ENCODE data around the gene CLCA2. TPM values are rescaled to one million over a fixed set of nuclear protein-coding genes. Genes with fewer than 3 reads are reported as not detected.

CLCA2 gene
- total RNA-seq, 2 experiments from 2014 or later = not detected

DNA sequence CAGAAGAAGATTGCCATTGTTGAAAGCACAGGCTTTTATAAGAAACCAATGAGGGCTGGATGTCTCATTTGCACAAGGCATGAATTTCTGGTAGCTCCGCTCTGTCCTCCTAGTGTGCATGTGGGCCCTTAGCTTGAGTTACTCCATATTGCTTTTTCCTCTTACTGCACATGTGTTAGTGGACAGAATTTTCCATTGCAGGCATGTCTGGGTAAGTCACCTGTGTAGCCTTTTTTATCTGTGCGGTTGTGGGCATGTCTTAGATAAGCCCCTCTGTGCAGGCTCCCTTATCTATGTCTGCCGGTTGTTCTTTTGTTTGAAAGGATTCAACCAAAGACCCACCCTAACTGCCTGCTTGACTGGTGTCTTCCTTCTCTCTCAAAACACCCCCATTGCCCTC is 37.5 kb downstream of the CLCA2 start:
- Mint-ChIP-seq H3K27ac (no peak overlapping the region), H3K4me3 (no peak overlapping the region), H3K36me3 (ENCODE audit: low read depth) (no peaks in the 10 kb centered on the region), H3K27me3 (ENCODE audit: low read depth) (peaks cover 5% of the 10 kb centered on the region), H3K4me1 (ENCODE audit: low read depth) (no peaks in the 10 kb centered on the region), H3K9me3 (no peaks in the 10 kb centered on the region)
- intact Hi-C loops (cut with micrococcal nuclease) = no loop called here
- DNase-seq = no peak
- CTCF ChIA-PET = interaction anchor here (1.5 to 2.1 kb wide), 2 partner anchors 12 to 40 kb away, joined by 4 to 11 read pairs; no protein-coding TSS in a partner anchor

DNA sequence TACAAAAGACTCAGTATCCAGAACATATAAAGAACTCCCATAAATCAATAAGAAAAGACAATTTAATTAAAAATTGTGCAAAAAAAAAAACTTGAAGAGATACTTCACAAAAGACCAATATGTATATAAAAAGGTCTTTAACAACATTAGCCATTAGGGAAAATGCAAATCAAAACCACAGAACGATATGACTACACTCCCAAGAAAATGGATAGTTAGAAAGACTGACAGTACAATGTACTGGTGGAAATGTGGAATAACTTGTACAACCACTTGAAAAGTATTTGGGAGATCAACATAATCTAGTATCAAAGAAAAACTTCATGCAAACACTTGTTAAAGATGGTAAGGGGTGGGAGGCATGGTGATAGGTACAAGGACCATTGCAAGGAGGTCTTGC is 40.8 kb downstream of the CLCA2 start:
- no peak overlapping the region for H3K4me3 Mint-ChIP-seq
- no peak for DNase-seq
- CTCF ChIA-PET = interaction anchor here (0.7 kb wide), 1 partner anchor 12 kb away, joined by 3 read pairs; no protein-coding TSS in a partner anchor
- H3K9me3 Mint-ChIP-seq = no peaks in the 10 kb centered on the region
- H3K4me1 Mint-ChIP-seq (ENCODE audit: low read depth) = no peaks in the 10 kb centered on the region
- intact Hi-C loops (cut with micrococcal nuclease) = no loop called here
- H3K27ac Mint-ChIP-seq = no peak overlapping the region
- H3K36me3 Mint-ChIP-seq (ENCODE audit: low read depth) = no peaks in the 10 kb centered on the region
- H3K27me3 Mint-ChIP-seq (ENCODE audit: low read depth) = peaks cover 1% of the 10 kb centered on the region

DNA sequence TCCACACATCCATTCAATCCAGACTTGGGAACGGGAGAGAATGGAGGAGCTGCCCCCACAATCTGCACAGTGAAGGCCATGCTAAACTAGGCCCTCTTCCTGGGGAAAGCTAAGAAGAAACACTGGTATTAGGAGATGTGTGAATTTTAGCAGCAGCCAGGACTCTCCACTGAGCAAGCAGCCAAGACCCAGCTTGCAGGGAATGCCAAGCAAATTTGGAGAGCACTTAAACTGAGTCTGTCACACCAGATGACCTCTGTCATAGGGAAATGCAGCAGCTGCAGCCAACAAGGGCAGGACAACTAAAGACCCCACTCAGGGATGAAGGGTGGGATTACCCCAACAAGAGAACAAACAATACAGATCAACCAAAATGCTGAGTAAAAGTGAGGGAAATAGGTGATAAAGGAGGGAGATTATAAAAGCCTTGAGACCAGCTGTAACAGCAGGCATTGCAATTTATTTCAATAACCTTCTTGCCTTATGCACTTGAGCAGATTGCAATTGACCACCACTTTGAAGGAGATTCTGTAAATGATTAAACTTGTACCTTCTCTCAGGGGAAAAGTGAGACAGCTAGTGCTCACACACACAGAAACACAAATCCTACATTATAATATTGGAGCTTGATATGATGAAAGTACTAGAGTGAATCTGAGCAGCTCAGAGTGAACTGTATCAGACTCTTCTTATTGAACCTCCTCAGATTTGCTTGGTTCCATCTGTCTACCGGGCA is 42.3 kb downstream of the CLCA2 start:
- H3K4me3 Mint-ChIP-seq = no peak overlapping the region
- no peak overlapping the region for H3K27ac Mint-ChIP-seq
- H3K9me3 Mint-ChIP-seq = no peaks in the 10 kb centered on the region
- intact Hi-C loops (cut with micrococcal nuclease) = no loop called here
- no peaks in the 10 kb centered on the region for H3K4me1 Mint-ChIP-seq (ENCODE audit: low read depth)
- peaks cover 1% of the 10 kb centered on the region for H3K27me3 Mint-ChIP-seq (ENCODE audit: low read depth)
- no peaks in the 10 kb centered on the region for H3K36me3 Mint-ChIP-seq (ENCODE audit: low read depth)
- CTCF ChIA-PET = interaction anchor here (0.8 kb wide), 1 partner anchor 35 kb away, joined by 3 read pairs; no protein-coding TSS in a partner anchor
- no peak for DNase-seq

DNA sequence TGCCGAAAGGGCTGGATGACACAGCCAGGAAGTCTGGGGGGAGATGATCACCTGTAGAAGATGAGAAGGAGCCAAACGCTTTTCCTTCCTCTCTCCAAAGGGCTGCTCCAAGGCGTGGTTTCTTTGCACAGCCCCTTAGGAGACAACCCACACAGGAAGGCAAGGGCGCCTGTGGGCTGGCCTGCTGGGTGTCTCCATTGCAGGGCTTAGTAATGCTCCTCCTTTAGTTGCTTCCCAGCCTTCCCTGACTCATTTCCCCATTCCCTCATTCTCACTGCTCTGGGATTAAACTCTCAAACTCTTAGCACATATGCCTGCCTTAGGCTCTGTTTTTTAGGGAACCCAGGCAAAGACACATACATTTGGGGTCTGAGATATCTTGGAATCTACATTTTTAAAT is 43.0 kb downstream of the CLCA2 start:
- H3K36me3 Mint-ChIP-seq (ENCODE audit: low read depth) = no peaks in the 10 kb centered on the region
- H3K9me3 Mint-ChIP-seq = no peaks in the 10 kb centered on the region
- H3K4me3 Mint-ChIP-seq = no peak overlapping the region
- DNase-seq = no peak
- H3K4me1 Mint-ChIP-seq (ENCODE audit: low read depth) = no peaks in the 10 kb centered on the region
- peaks cover 1% of the 10 kb centered on the region for H3K27me3 Mint-ChIP-seq (ENCODE audit: low read depth)
- intact Hi-C loops (cut with micrococcal nuclease) = no loop called here
- no peak overlapping the region for H3K27ac Mint-ChIP-seq
- CTCF ChIA-PET = no interaction called here

DNA sequence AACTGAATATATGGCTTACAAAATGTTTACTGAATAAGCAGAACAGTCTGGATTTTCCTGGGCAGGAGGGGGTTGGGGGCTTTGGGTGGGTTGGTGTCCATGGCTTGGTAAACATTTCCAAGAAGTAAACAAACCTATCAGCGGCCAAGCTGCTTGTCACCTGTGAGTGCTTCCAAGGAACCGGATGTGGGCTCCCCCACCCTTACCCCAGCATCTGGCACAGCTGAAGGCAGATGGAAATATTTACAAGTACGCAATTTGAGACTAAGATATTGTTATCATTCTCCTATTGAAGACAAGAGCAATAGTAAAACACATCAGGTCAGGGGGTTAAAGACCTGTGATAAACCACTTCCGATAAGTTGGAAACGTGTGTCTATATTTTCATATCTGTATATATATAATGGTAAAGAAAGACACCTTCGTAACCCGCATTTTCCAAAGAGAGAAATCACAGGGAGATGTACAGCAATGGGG is 44.6 kb downstream of the CLCA2 start, which contains the start of gene CLCA1:
Gene CLCA1 (plus strand): TSS at position 427 of the 477 bp plus-strand sequence. CDS start 45 bp downstream, at position 472.
- Mint-ChIP-seq H3K9me3 (no peaks in the 10 kb centered on the region), H3K36me3 (ENCODE audit: low read depth) (no peaks in the 10 kb centered on the region), H3K27me3 (ENCODE audit: low read depth) (peaks cover 1% of the 10 kb centered on the region), H3K4me3 (no peak within 1 kb of the TSS), H3K4me1 (ENCODE audit: low read depth) (no peaks in the 10 kb centered on the region), H3K27ac (no peak within 1 kb of the TSS)
- CTCF ChIA-PET = no interaction called here
- DNase-seq = no peak
- intact Hi-C loops (cut with micrococcal nuclease) = no loop called here

DNA sequence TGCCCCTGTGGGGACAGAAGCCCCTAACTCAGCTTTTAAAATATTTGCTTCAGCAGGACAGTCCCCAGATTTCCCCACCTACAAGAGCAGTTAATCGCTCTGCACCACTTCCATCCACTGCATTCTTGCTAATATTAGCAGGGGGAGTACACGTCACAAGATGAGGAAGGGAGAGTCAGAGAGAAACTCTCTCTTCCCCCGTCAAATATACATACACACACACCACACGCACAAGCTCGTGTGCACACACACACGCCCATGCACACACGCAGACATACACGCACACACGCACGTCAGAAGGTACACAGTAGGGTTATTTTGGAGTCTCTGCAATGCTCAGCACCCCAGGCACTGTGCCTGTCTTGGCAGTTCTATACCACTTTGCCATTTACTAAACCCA is 46.9 kb downstream of the CLCA2 start:
- no peak for DNase-seq
- CTCF ChIA-PET = interaction anchor here (0.9 kb wide), 1 partner anchor 25 kb away, joined by 3 read pairs; no protein-coding TSS in a partner anchor
- intact Hi-C loops (cut with micrococcal nuclease) = loop anchor here (10.0 kb wide), 1 partner anchor 214 kb away; no protein-coding TSS in a partner anchor
- Mint-ChIP-seq H3K36me3 (ENCODE audit: low read depth) (no peaks in the 10 kb centered on the region), H3K9me3 (no peaks in the 10 kb centered on the region), H3K27me3 (ENCODE audit: low read depth) (peaks cover 1% of the 10 kb centered on the region), H3K27ac (no peak overlapping the region), H3K4me3 (no peak overlapping the region), H3K4me1 (ENCODE audit: low read depth) (no peaks in the 10 kb centered on the region)

DNA sequence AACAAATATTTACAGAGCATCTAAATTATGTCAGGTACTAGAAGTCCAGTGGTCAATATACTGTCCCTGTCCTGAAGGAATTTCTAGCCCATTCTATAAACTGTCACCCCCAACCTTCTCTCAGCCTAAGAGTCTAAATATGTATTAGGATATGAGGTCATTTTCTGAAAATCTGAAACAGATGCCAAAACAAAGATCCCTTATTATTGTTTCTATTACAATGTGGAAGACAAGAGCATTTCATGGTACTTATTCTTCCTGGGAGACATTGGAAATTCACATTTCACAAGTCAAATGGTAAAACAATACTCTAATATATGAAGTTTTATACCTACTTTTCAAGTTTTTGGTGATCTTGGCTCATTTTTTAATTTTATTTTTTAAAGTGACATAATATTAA is 47.3 kb downstream of the CLCA2 start:
- intact Hi-C loops (cut with micrococcal nuclease) = loop anchor here (10.0 kb wide), 1 partner anchor 214 kb away; no protein-coding TSS in a partner anchor
- Mint-ChIP-seq H3K36me3 (ENCODE audit: low read depth) (no peaks in the 10 kb centered on the region), H3K4me1 (ENCODE audit: low read depth) (no peaks in the 10 kb centered on the region), H3K27ac (no peak overlapping the region), H3K27me3 (ENCODE audit: low read depth) (peaks cover 1% of the 10 kb centered on the region), H3K4me3 (no peak overlapping the region), H3K9me3 (no peaks in the 10 kb centered on the region)
- DNase-seq = no peak
- CTCF ChIA-PET = no interaction called here

DNA sequence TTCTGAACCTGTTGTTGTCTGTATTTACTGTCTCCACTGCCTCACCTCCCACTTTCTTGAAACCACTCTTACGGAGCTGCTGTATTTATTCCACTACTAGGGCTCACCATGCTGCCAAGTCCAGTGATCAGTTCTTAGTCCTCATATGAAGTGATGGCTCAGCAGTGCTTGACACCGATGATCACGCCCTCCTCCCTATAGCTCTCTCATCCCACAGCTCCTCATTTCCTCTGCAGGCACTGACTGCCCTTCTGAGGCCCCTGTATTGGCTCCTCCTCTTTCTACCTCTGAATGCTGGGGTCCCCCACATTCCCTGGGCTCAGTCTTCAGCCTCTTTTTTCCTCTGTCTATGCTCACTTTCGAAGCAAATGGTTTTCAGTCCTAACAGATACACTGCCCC is 48.2 kb downstream of the CLCA2 start:
- DNase-seq = no peak
- intact Hi-C loops (cut with micrococcal nuclease) = loop anchor here (10.0 kb wide), 1 partner anchor 213 kb away; no protein-coding TSS in a partner anchor
- no peaks in the 10 kb centered on the region for H3K9me3 Mint-ChIP-seq
- no peak overlapping the region for H3K4me3 Mint-ChIP-seq
- CTCF ChIA-PET = interaction anchor here (0.6 to 1.9 kb wide), 5 partner anchors 10 to 178 kb away, joined by 3 to 11 read pairs (median 3); no protein-coding TSS in a partner anchor
- no peaks in the 10 kb centered on the region for H3K4me1 Mint-ChIP-seq (ENCODE audit: low read depth)
- H3K27me3 Mint-ChIP-seq (ENCODE audit: low read depth) = peaks cover 1% of the 10 kb centered on the region
- H3K27ac Mint-ChIP-seq = no peak overlapping the region
- no peaks in the 10 kb centered on the region for H3K36me3 Mint-ChIP-seq (ENCODE audit: low read depth)

DNA sequence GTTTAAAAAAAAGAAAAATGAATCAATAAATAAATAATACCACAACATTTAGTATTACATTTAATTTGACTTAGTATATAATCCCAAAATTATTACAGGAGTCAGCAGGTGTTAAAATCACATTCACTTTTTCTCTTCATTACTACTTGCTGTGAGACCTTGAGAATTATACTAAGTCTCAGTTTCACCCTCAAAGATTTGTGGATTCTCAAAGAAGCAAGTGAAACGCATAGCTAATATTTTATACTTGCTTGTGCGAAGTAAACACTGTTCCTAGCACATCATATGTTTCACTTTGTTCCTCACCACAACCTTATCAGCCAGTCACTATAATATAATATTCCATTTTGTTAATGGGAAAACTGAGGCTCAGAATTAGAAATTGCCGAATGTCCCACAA is 48.8 kb downstream of the CLCA2 start:
- no peak for DNase-seq
- Mint-ChIP-seq H3K9me3 (no peaks in the 10 kb centered on the region), H3K27me3 (ENCODE audit: low read depth) (peaks cover 1% of the 10 kb centered on the region), H3K4me3 (no peak overlapping the region), H3K4me1 (ENCODE audit: low read depth) (no peaks in the 10 kb centered on the region), H3K36me3 (ENCODE audit: low read depth) (no peaks in the 10 kb centered on the region), H3K27ac (no peak overlapping the region)
- intact Hi-C loops (cut with micrococcal nuclease) = loop anchor here (10.0 kb wide), 1 partner anchor 212 kb away; no protein-coding TSS in a partner anchor
- CTCF ChIA-PET = interaction anchor here (0.6 to 3.7 kb wide), 11 partner anchors 11 to 600 kb away, joined by 3 to 12 read pairs (median 4); no protein-coding TSS in a partner anchor

DNA sequence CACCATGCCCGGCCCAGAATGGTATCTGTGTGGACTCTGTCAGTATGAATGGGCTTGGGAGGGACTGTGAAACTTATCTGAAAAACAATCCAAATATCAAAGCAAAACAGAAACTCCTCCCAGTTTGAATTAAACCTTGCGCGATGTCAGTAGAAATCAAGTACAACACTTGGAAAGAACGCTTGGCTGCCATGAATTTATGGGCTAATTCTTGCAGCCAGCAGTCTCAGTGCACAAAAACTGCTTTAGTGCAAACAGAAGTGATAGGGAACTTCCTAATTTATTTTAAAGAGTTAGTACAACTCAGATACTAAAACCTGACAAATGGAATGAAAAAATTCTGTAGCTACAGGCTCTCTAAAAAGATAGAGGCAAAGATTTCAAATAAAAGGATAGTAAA is 53.3 kb downstream of the CLCA2 start:
- H3K9me3 Mint-ChIP-seq = no peaks in the 10 kb centered on the region
- no peak for DNase-seq
- CTCF ChIA-PET = interaction anchor here (0.6 to 1.4 kb wide), 2 partner anchors 13 to 98 kb away, joined by 3 read pairs; no protein-coding TSS in a partner anchor
- H3K4me1 Mint-ChIP-seq (ENCODE audit: low read depth) = no peaks in the 10 kb centered on the region
- no peak overlapping the region for H3K27ac Mint-ChIP-seq
- H3K27me3 Mint-ChIP-seq (ENCODE audit: low read depth) = no peaks in the 10 kb centered on the region
- intact Hi-C loops (cut with micrococcal nuclease) = loop anchor here (10.0 kb wide), 1 partner anchor 208 kb away; no protein-coding TSS in a partner anchor
- no peak overlapping the region for H3K4me3 Mint-ChIP-seq
- no peaks in the 10 kb centered on the region for H3K36me3 Mint-ChIP-seq (ENCODE audit: low read depth)

DNA sequence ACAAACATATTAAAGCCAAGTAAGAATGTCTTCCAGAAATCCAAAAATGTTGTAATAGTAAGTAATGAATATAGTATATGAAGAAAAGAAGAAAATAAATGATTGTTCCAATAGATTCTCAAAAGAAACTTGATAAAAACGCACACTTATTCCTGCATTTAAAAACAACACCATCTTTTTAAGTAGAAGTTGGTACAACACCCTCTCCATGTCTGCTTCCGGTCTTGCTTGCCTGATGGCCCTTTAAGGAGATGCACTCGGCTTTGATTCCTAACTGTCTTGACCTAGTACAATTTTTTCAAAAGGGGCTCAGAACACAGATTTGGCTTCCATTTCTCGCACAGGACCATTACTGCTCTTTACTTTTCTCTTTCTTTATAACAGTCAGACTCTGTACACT is 53.7 kb downstream of the CLCA2 start:
- Mint-ChIP-seq H3K27ac (no peak overlapping the region), H3K27me3 (ENCODE audit: low read depth) (no peaks in the 10 kb centered on the region), H3K36me3 (ENCODE audit: low read depth) (no peaks in the 10 kb centered on the region), H3K9me3 (no peaks in the 10 kb centered on the region), H3K4me1 (ENCODE audit: low read depth) (no peaks in the 10 kb centered on the region), H3K4me3 (no peak overlapping the region)
- CTCF ChIA-PET = interaction anchor here (1.4 kb wide), 1 partner anchor 98 kb away, joined by 3 read pairs; no protein-coding TSS in a partner anchor
- intact Hi-C loops (cut with micrococcal nuclease) = loop anchor here (10.0 kb wide), 1 partner anchor 207 kb away; no protein-coding TSS in a partner anchor
- no peak for DNase-seq

DNA sequence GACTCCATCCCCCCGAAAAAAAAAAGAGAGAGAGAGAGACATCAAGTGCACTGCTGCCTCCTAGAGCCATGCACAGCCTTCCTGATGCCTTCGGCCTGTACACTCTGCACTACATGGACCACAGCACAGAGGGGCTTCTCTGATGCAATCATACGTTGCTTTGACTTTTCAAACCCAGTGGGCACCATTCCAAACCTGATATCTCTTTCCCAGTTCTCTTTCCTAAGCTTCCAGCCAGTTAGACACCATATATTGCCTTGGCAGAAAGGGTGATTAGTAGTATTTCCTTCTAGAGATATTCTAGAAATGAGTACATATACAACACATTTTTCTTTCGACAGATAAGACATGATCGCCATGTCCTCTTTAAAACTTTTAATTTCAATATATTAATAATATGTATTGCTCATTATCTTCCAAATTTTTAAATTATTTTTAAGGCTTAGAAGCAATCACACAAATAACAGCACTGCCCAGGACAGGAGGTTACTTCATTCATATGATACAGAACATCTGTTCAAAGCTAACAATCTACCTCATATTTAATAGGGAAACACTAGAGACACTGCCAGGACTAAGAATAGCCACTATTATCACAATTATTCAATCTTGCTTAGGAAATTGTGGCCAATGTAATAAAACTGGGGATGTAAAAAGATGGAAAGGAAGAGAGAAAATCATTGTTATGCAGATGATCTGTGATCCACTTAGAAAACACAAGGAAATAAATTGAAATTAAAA is 54.6 kb downstream of the CLCA2 start:
- Mint-ChIP-seq H3K27ac (no peak overlapping the region), H3K9me3 (no peaks in the 10 kb centered on the region), H3K4me3 (no peak overlapping the region), H3K27me3 (ENCODE audit: low read depth) (no peaks in the 10 kb centered on the region), H3K4me1 (ENCODE audit: low read depth) (no peaks in the 10 kb centered on the region), H3K36me3 (ENCODE audit: low read depth) (no peaks in the 10 kb centered on the region)
- no peak for DNase-seq
- CTCF ChIA-PET = no interaction called here
- intact Hi-C loops (cut with micrococcal nuclease) = loop anchor here (10.0 kb wide), 1 partner anchor 206 kb away; no protein-coding TSS in a partner anchor

All from activated naive CD4-positive, alpha-beta T cell treated with anti-CD3 and anti-CD28 coated beads for 36 hours (primary cell).